Coronary artery (tissue), 2 donors: ENCODE results near the gene BMF.

ENCODE experiments used
- DNase-seq: peaks from one replicate; pipeline ENCODE4 v3.0.0-alpha.2; 2017; ENCODE audit warnings: low spot score
- H3K27ac ChIP-seq, 2 donors: fragments of 200-600 bp; sonication (generic); one replicate each; pipeline ENCODE4 v1.5.1; 2016 to 2019
- H3K4me3 ChIP-seq: fragments of 200-600 bp; sonication (generic); 2 replicates; pipeline ENCODE4 v1.5.1; 2016; ENCODE audit warnings: mild to moderate bottlenecking, moderate library complexity
- CTCF ChIP-seq: fragments of 200-600 bp; sonication (generic); IDR thresholded peaks from one replicate; pipeline ENCODE4 v1.5.1; 2019; ENCODE audit warnings: antibody characterized with exemption

BMF gene

GRCh38 chr15:40063563-40064011, 45.1 kb downstream of the BMF start:
- no peak overlapping the region for H3K4me3 ChIP-seq
- DNase-seq, result no peak
- no peak for TF ChIP-seq CTCF
- no peak overlapping the region for H3K27ac ChIP-seq

GRCh38 chr15:40062816-40063562, 45.7 kb downstream of the BMF start:
- no peak for DNase-seq
- Histone ChIP-seq H3K27ac (no peak overlapping the region), H3K4me3 (no peak overlapping the region)
- TF ChIP-seq CTCF, result no peak

- Histone ChIP-seq H3K4me3 (no peak overlapping the region), H3K27ac (no peak overlapping the region)
- DNase-seq, result no peak
- TF ChIP-seq CTCF, result no peak
These were observed 47.3 kb downstream of the BMF start for GRCh38 chr15:40061212-40061901.

- Histone ChIP-seq H3K27ac (no peak overlapping the region), H3K4me3 (no peak overlapping the region)
- no peak for TF ChIP-seq CTCF
- peak; percentile 16 for DNase-seq
These were observed 48.3 kb downstream of the BMF start for GRCh38 chr15:40060236-40060961.

GRCh38 chr15:40059821-40060220, 48.9 kb downstream of the BMF start:
- H3K27ac ChIP-seq, result no peak overlapping the region
- DNase-seq, result peak; percentile 69
- no peak overlapping the region for H3K4me3 ChIP-seq
- no peak for TF ChIP-seq CTCF

- no peak overlapping the region for H3K4me3 ChIP-seq
- peak; percentile 66 for DNase-seq
- TF ChIP-seq CTCF, result no peak
These were observed 50.1 kb downstream of the BMF start for GRCh38 chr15:40058476-40059140.

More at GRCh38 chr15:40058476-40059140, 50.1 kb downstream of the BMF start:
- no peak overlapping the region for H3K27ac ChIP-seq
